ENCODE results near the gene DNAI4. TPM values are rescaled to one million over a fixed set of nuclear protein-coding genes. Genes with fewer than 3 reads are reported as not detected.

Gene DNAI4
- total and polyA plus RNA-seq, 2 experiments from 2014 or later: 0.90 to 3.8 TPM

- TF ChIP-seq ZNF462 (CRISPR knock-in tag; IDR thresholded peaks at IDR 0.05) (no peak), NANOG (IDR thresholded peaks at IDR 0.05; ENCODE audit: borderline replicate concordance) (no peak), ZNF114 (CRISPR knock-in tag; IDR thresholded peaks at IDR 0.05) (no peak), POLR2AphosphoS5 (IDR thresholded peaks at IDR 0.05; ENCODE audit: low read depth) (no peak), CREB1 (CRISPR knock-in tag; IDR thresholded peaks at IDR 0.05; ENCODE audit: low read depth) (no peak), ZNF331 (CRISPR knock-in tag; IDR thresholded peaks at IDR 0.05; ENCODE audit: low read depth) (no peak), STAT1 (IDR thresholded peaks at IDR 0.05; ENCODE audit: unreplicated experiment) (no peak), CTCF (conservative IDR thresholded peaks at IDR 0.05; ENCODE audit: low read depth in 2 of 2) (no peak)
These were observed 155.7 kb downstream of the DNAI4 start (continued) for GRCh38 chr1:66768965-66769364.

- H4K20me1 ChIP-seq (replicated peaks; ENCODE audit: insufficient read depth): no peaks in the 10 kb centered on the region
- DNase-seq (ENCODE audit: low spot score): no peak
- no peaks in the 10 kb centered on the region for H3K79me2 ChIP-seq (replicated peaks; ENCODE audit: insufficient read depth)
- H3F3A ChIP-seq (replicated peaks; ENCODE audit: low read depth): no peaks in the 10 kb centered on the region
- no peaks in the 10 kb centered on the region for H3K9me2 ChIP-seq (ENCODE audit: insufficient read depth)
- no peaks in the 10 kb centered on the region for H3K9me3 Mint-ChIP-seq
- no peaks in the 10 kb centered on the region for H3K36me3 Mint-ChIP-seq (ENCODE audit: low read depth)
- no peaks in the 10 kb centered on the region for H3K27me3 ChIP-seq (ENCODE audit: insufficient read depth)
- H3K4me1 ChIP-seq (ENCODE audit: insufficient read depth): no peaks in the 10 kb centered on the region
- no peak overlapping the region for H2AFZ ChIP-seq
- no peak overlapping the region for H3K4me3 Mint-ChIP-seq
- no peak overlapping the region for H3K27ac Mint-ChIP-seq
- no peak overlapping the region for H3K4me3 ChIP-seq
- H3K4me1 Mint-ChIP-seq: no peaks in the 10 kb centered on the region
- H3K27ac ChIP-seq (ENCODE audit: low read depth): no peak overlapping the region
- ATAC-seq: no peak
- H3K36me3 ChIP-seq (ENCODE audit: insufficient read depth): no peaks in the 10 kb centered on the region
- H3K27me3 Mint-ChIP-seq (ENCODE audit: insufficient read depth, low read depth, poor library complexity): peaks cover 3% of the 10 kb centered on the region
- no peak overlapping the region for H3K4me2 ChIP-seq
- TF ChIP-seq CTCF (conservative IDR thresholded peaks at IDR 0.05; ENCODE audit: low read depth in 2 of 2) (no peak), EZH2phosphoT487 (IDR thresholded peaks at IDR 0.05; ENCODE audit: unreplicated experiment) (no peak), ETS1 (IDR thresholded peaks at IDR 0.05) (no peak), NANOG (IDR thresholded peaks at IDR 0.05; ENCODE audit: borderline replicate concordance) (no peak), REST (IDR thresholded peaks at IDR 0.05; ENCODE audit: unreplicated experiment) (no peak)
These were observed 157.0 kb downstream of the DNAI4 start for GRCh38 chr1:66767626-66768025.
